ENCODE results near the gene FLVCR2.
"Not testable (repeated sequence)": the region's sequence is repeated elsewhere in the genome, so short reads cannot be mapped to it uniquely, and the experiment has no call there.

The FLVCR2 gene

GRCh38 chr14:75673345-75674035 lies 95.1 kb downstream of the FLVCR2 start:
- DNase-seq = no peak

DNA sequence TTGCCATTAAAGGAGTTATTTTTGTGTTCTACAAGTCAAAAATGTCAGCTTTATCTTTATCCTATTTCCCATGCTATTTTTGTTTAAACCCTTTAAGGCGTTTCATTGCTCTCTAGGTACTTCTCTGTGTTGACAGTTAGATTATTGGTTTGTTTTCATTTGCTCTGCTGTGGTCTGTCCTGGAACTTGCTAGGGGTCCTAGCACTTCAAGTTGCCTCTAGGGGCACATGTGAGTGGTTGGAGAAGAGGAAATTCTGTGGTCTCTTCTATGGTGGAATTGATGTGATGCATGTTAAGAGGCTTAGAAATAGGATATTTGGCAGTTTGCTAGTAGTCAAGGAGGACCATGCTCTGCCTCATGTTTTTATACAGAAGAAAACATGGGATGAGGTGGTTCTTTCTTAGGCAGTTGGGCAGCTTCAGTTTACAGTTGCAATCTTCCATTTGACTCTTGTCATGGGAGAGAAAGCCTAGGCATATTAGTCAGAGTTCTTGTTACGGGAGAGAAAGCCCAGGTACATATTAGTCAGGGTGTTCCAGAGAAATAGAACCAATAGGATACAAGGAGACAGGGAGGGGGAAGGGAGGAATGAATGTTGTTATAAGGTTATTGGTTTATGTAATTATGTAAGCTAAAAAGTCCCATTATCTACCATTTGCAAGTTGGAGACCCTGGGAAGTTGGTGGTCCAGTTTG lies 97.0 kb downstream of the FLVCR2 start:
- DNase-seq = no peak

DNA sequence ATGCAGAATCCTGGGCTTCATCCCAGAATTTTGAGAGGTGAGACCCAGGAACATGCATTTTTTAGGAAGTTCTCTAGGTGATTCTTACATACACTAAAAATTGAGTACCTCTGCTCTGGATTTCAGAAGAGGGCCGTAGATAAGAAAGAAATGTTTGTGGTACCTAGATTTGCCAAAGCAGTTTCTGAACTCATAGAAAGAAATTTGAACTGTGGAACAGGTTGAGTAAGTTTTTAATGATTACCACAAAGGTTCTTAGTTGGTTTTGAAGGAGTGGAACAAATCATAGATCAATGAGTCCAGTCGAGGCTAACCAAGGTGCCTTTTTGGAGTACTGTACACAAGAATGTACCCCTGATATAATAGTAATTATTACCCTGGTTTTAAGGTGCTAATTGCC lies 107.5 kb downstream of the FLVCR2 start:
- DNase-seq = no peak

GRCh38 chr14:75689012-75689411 lies 110.6 kb downstream of the FLVCR2 start:
- no peak for DNase-seq

DNA sequence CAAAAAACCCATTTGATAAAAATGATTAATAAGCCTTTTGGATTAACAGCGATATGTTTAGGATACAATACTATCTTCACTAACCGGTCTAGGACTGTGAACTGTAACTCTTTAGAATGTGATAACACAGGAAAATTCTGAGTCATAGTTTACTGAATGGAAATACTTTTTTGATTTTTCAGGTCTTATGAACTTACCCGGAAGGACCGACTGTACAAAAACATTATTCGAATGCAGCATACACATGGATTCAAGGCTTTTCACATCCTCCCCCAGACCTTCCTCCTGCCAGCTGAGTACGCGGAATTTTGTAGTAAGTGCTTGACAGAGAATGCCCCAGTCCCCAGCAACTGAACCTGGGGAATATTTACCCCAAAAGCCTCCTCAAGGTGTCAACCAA lies 111.6 kb downstream of the FLVCR2 start:
- no peak for DNase-seq

GRCh38 chr14:75695025-75695424 lies 116.6 kb downstream of the FLVCR2 start:
- not testable (repeated sequence) for DNase-seq

DNA sequence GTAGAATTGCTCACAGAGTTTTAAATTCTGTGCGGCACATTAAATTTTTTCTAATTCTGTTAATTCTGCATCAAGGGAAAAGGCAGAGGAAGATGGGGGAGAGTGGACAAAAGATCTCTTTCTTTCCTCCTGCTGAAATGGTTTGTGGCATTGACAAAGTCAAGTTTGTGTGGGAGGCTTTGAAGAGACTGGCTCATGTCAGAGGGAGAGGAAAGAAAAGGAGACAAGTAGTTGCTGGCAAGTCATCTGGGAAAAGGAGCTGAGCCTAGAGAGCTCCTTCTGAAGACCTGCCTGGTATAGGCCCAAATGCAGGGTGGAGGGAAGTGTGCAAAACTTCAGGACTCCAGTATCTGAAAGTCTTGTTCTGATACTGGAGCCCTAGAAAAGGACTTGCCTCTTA lies 119.0 kb downstream of the FLVCR2 start:
- DNase-seq = no peak

Data from CD4-positive, alpha-beta T cell treated with Interleukin-15 for 1 hour (primary cell).